Stimulated activated naive CD4-positive, alpha-beta T cell (primary cell): ENCODE results near the gene NGEF.
"Not testable (repeated sequence)": the region's sequence is repeated elsewhere in the genome, so short reads cannot be mapped to it uniquely, and the experiment has no call there.

Source experiments
- DNase-seq, 6 experiments: peaks; one replicate each; lab custom pipeline; 2025; lab: John Stamatoyannopoulos, UW

NGEF gene

GRCh38 chr2:233013027-233013461 is at the start of gene NGEF:
Gene NGEF (minus strand): TSS chr2:233013256. CDS start chr2:232974890, 38,366 bp downstream.
- no peak for DNase-seq

GRCh38 chr2:233062451-233062850 is 49.4 kb upstream of the NGEF start:
- DNase-seq: no peak

GRCh38 chr2:233061591-233062450 is 48.8 kb upstream of the NGEF start:
- DNase-seq: no peak

- peak in 2 of 6 experiments; percentile 24 to 48 for DNase-seq
These were observed 48.0 kb upstream of the NGEF start for GRCh38 chr2:233060980-233061590.

- no peak for DNase-seq
These were observed 47.5 kb upstream of the NGEF start for GRCh38 chr2:233060501-233060979.

- DNase-seq: peak; percentile 56 to 81 (median 68)
These were observed 46.9 kb upstream of the NGEF start, which contains the start of gene INPP5D for GRCh38 chr2:233059797-233060500. Gene INPP5D (plus strand): TSS chr2:233060342. CDS start chr2:233060479, 137 bp downstream.

- DNase-seq: no peak
These were observed 46.4 kb upstream of the NGEF start for GRCh38 chr2:233059547-233059796.

GRCh38 chr2:233058717-233059546 is 45.9 kb upstream of the NGEF start:
- no peak for DNase-seq

- DNase-seq: no peak
These were observed 44.0 kb upstream of the NGEF start for GRCh38 chr2:233056961-233057605.

GRCh38 chr2:233055362-233055761 is 42.3 kb upstream of the NGEF start:
- no peak for DNase-seq

GRCh38 chr2:233053928-233054784 is 41.1 kb upstream of the NGEF start:
- DNase-seq: peak in 5 of 6 experiments; percentile 41 to 67 (median 49)

- not testable (repeated sequence) for DNase-seq
These were observed 39.5 kb upstream of the NGEF start for GRCh38 chr2:233052517-233052916.

GRCh38 chr2:233051241-233052149 is 38.4 kb upstream of the NGEF start:
- DNase-seq: no peak

GRCh38 chr2:233049194-233049761 is 36.2 kb upstream of the NGEF start:
- peak in 1 of 6 experiments; percentile 6 for DNase-seq

- no peak for DNase-seq
These were observed 35.6 kb upstream of the NGEF start for GRCh38 chr2:233048569-233049193.

GRCh38 chr2:233047667-233048066 is 34.6 kb upstream of the NGEF start:
- DNase-seq: no peak

- no peak for DNase-seq
These were observed 34.1 kb upstream of the NGEF start for GRCh38 chr2:233047206-233047605.

GRCh38 chr2:233044974-233045605 is 32.0 kb upstream of the NGEF start:
- no peak for DNase-seq
